Endothelial cell of umbilical vein (primary cell): ENCODE measurements around the gene CILP2.

Source experiments
- EZH2 ChIP-seq: IDR thresholded peaks from 2 replicates; pipeline ENCODE4 v1.6.1; 2012; ENCODE audit warnings: borderline replicate concordance, low read depth, mild to moderate bottlenecking, moderate library complexity, low read length, inconsistent platforms; ENCODE audit not compliant: severe bottlenecking
- JUN ChIP-seq: IDR thresholded peaks from 2 replicates; pipeline ENCODE4 v1.6.1; 2011; ENCODE audit warnings: borderline replicate concordance, low read depth; ENCODE audit not compliant: insufficient read length, insufficient read depth
- POLR2AphosphoS5 ChIP-seq: IDR thresholded peaks from 2 replicates; pipeline ENCODE4 v1.6.1; 2012; ENCODE audit warnings: low read depth, mild to moderate bottlenecking, control low read depth, low read length, moderate library complexity; ENCODE audit not compliant: insufficient read depth
- TF ChIP-seq, protein P1 (sequence below), 2 donors: IDR thresholded peaks; 1 replicate in 1 of 2; 2 replicates in 1 of 2; pipeline ENCODE4 v1.5.1; 2011; ENCODE audit warnings: low read length in 2 of 2, mild to moderate bottlenecking in 2 of 2, moderate library complexity in 2 of 2, control low read depth in 1 of 2, inconsistent platforms in 1 of 2, low read depth in 1 of 2; ENCODE audit not compliant: insufficient read depth in 1 of 2; ENCODE audit errors: extremely low read depth in 1 of 2

DNA sequence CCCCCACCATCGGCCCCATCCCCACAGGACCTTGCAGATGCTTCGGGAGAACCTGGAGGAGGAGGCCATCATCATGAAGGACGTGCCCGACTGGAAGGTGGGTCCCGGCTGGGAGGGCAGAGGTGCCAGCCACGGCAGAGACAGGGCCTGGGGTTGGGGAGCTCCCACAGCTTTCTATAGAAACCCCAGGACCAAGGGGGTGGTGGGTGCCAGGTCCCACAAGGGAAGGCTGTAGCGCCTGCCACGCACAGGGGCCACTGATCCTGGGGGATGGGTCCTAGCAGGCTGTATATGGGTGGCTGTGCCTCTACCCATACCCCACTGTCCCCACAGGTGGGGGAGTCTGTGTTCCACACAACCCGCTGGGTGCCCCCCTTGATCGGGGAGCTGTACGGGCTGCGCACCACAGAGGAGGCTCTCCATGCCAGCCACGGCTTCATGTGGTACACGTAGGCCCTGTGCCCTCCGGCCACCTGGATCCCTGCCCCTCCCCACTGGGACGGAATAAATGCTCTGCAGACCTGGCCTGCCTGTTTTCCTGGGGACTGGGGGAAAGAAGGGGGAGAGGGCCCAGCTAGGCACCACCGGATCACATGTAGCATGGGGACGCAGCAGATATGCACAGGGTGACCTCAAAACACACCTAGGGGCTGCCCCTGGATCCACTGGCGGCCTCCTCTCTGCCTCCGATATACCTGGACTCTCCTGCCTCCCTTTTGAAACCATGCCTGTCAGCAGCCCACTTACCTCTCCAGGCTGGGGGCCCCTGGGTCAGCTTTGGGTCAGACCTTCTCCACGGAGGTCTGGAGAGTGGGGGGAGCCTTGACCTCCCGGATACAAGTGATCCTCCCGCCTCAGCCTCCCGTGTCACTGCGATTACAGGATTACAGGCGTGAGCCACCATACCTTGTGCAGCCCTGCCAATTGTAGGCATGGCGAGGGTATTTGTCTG lies 10.1 kb upstream of the CILP2 start:
- TF ChIP-seq EZH2 (no peak), JUN (no peak), POLR2AphosphoS5 (no peak)
- TF ChIP-seq, protein P1, sequence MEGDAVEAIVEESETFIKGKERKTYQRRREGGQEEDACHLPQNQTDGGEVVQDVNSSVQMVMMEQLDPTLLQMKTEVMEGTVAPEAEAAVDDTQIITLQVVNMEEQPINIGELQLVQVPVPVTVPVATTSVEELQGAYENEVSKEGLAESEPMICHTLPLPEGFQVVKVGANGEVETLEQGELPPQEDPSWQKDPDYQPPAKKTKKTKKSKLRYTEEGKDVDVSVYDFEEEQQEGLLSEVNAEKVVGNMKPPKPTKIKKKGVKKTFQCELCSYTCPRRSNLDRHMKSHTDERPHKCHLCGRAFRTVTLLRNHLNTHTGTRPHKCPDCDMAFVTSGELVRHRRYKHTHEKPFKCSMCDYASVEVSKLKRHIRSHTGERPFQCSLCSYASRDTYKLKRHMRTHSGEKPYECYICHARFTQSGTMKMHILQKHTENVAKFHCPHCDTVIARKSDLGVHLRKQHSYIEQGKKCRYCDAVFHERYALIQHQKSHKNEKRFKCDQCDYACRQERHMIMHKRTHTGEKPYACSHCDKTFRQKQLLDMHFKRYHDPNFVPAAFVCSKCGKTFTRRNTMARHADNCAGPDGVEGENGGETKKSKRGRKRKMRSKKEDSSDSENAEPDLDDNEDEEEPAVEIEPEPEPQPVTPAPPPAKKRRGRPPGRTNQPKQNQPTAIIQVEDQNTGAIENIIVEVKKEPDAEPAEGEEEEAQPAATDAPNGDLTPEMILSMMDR (IDR thresholded peaks at IDR 0.05; ENCODE audit: extremely low read depth in 1 of 2, insufficient read depth in 1 of 2, low read depth in 1 of 2, low read length in 2 of 2), result no peak
